ENCODE results near the gene NBAS.

Gene NBAS

GRCh38 chr2:15126373-15126772 lies 434.8 kb downstream of the NBAS start:
- DNase-seq (ENCODE audit: low spot score) = no peak

GRCh38 chr2:15122915-15123314 lies 438.2 kb downstream of the NBAS start:
- no peak for DNase-seq (ENCODE audit: low spot score)

- no peak for DNase-seq (ENCODE audit: low spot score)
Measured at GRCh38 chr2:15120631-15121030, 440.5 kb downstream of the NBAS start.

GRCh38 chr2:15119722-15120175 lies 441.4 kb downstream of the NBAS start:
- no peak for DNase-seq (ENCODE audit: low spot score)

GRCh38 chr2:15117409-15118050 lies 443.6 kb downstream of the NBAS start:
- no peak for DNase-seq (ENCODE audit: low spot score)

Measured in LoVo (cell line).